Natural killer cell (primary cell): Measurements from ENCODE around the gene STX8. TPM values are rescaled to one million over a fixed set of nuclear protein-coding genes. Genes with fewer than 3 reads are reported as not detected.

ENCODE experiments used
- ATAC-seq, 3 donors: fragments of 150-1000 bp in 2 of 3; fragments of 200-7000 bp in 1 of 3; cut with Tn5 transposase; 1 replicate in 1 of 3; 2 replicates in 2 of 3; pipeline ENCODE4 v1.10.0; 2021; ENCODE audit warnings: mild to moderate bottlenecking in 2 of 3, moderate library complexity in 2 of 3
- DNase-seq, 2 donors: peaks; one replicate each; pipeline versions ENCODE4 v3.0.0 to v3.0.0-alpha.2; 2013 to 2021; ENCODE audit warnings: mixed read lengths in 1 of 2
- H3K27ac ChIP-seq: one replicate; pipeline ENCODE4 v1.5.1; 2013; ENCODE audit warnings: mild to moderate bottlenecking, low read length
- H3K27me3 ChIP-seq: one replicate; pipeline ENCODE4 v1.6.1; 2013; ENCODE audit warnings: low read length; ENCODE audit not compliant: control insufficient read depth, insufficient read depth
- H3K36me3 ChIP-seq: one replicate; pipeline ENCODE4 v1.6.1; 2013; ENCODE audit warnings: low read length; ENCODE audit not compliant: control insufficient read depth, insufficient read depth
- H3K4me1 ChIP-seq: one replicate; pipeline ENCODE4 v1.6.1; 2013; ENCODE audit warnings: low read length; ENCODE audit not compliant: control insufficient read depth, insufficient read depth
- H3K4me3 ChIP-seq: one replicate; pipeline ENCODE4 v1.5.1; 2013; ENCODE audit warnings: low read length
- H3K9me3 ChIP-seq: one replicate; pipeline ENCODE4 v1.6.1; 2013; ENCODE audit warnings: low read length; ENCODE audit not compliant: control insufficient read depth, insufficient read depth
- H3K27ac Mint-ChIP-seq, 2 donors: one replicate each; pipeline ENCODE4 v1.8.0; 2022; ENCODE audit warnings: mild to moderate bottlenecking in 2 of 2, mixed read lengths in 2 of 2, moderate library complexity in 1 of 2
- H3K27me3 Mint-ChIP-seq, 2 donors: one replicate each; pipeline ENCODE4 v1.8.0; 2022; ENCODE audit warnings: low read depth in 2 of 2, mixed read lengths in 2 of 2
- H3K36me3 Mint-ChIP-seq: one replicate; pipeline ENCODE4 v1.8.0; 2022; ENCODE audit warnings: mixed read lengths
- H3K4me1 Mint-ChIP-seq, 2 donors: one replicate each; pipeline ENCODE4 v1.8.0; 2022; ENCODE audit warnings: mixed read lengths in 2 of 2
- H3K4me3 Mint-ChIP-seq: one replicate; pipeline ENCODE4 v1.8.0; 2022; ENCODE audit warnings: mild to moderate bottlenecking, moderate library complexity, mixed read lengths
- H3K9me3 Mint-ChIP-seq, 2 donors: one replicate each; pipeline ENCODE4 v1.8.0; 2022; ENCODE audit warnings: mixed read lengths in 2 of 2
- WGBS: methylation state at CpG from one replicate; pipeline ENCODE4 v1.1.7; 2013; ENCODE audit warnings: missing lambda C conversion rate; ENCODE audit not compliant: insufficient coverage; 5-methylcytosine and 5-hydroxymethylcytosine counted together
- intact Hi-C: fragments of 100-400 bp; cut with micrococcal nuclease; formaldehyde crosslinking; loops from one replicate; pipeline ENCODE4 v1.14.2; 2022
- total RNA-seq, 4 donors: library from RNA; stranded (reverse); fragments of 120-200 nt in 1 of 4; gene quantifications; one replicate each; pipeline versions ENCODE4 v1.2.3 to v1.2.4, GENCODE V29; 2013 to 2022
- TF ChIP-seq, protein P1 (sequence below): fragments of 200-600 bp; IDR thresholded peaks from one replicate; pipeline ENCODE4 v1.8.0; 2022; ENCODE audit warnings: antibody characterized with exemption

Gene STX8, protein sequence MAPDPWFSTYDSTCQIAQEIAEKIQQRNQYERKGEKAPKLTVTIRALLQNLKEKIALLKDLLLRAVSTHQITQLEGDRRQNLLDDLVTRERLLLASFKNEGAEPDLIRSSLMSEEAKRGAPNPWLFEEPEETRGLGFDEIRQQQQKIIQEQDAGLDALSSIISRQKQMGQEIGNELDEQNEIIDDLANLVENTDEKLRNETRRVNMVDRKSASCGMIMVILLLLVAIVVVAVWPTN
- 100 to 1,000 TPM in 2 of 3 donors, 10 to 100 TPM in 1; 96.3 to 141 (median 120) TPM for total RNA-seq
- total RNA-seq (2013): 140 TPM

DNA sequence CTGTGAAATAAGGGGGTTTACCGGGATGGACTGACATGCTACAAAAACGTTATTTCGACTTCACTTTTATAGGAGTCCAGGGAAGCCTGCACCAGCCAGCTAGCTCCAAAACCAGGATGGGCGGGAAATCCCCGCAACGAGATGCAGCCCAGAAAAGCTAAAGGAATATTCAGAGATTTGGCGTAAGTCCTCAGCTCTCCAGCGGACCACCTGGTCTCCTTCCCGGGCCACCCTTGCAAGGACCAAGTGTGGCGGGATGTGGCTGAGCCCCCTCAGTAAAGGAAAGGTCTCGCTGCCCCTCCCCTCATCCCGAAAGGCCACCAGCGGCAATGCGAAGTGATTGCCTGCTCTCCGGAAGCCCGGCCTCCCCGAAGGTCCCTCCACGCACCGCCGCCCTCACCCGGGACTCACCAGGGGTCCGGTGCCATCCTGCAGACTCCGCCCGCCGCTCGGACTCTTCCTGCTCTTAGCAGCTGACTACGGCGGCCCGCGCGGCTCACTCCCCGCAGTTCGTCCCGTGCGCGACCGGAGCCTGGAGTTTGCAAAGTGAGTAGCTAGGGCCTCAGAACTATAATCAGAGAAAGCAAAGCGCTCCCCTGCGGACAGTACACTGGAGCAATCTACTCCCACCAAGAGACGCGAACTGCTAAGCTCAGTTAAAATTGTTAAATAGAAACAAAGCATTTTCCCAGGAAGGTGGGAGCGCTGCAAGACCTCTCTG is at the start of gene STX8:
STX8 (minus strand) TSS at position 440 of the 721 bp plus-strand sequence; CDS start at position 428, 12 bp downstream.
- DNase-seq (peak; percentile 80), ATAC-seq (peak; percentile 83 to 89 (median 88))
- Mint-ChIP-seq H3K9me3 (no peaks in the 10 kb centered on the region), H3K36me3 (no peaks in the 10 kb centered on the region), H3K4me3 (peak within 1 kb of the TSS; percentile 100), H3K27me3 (no peaks in the 10 kb centered on the region), H3K27ac (peak within 1 kb of the TSS; percentile 93 to 99), H3K4me1 (peaks cover 39 to 51% of the 10 kb centered on the region in 2 donors)
- WGBS: under 1% methylated on average over 42 of the region's 42 CpGs
- Histone ChIP-seq H3K27ac (peak within 1 kb of the TSS; percentile 31), H3K27me3 (no peaks in the 10 kb centered on the region), H3K4me1 (peaks cover 15% of the 10 kb centered on the region), H3K36me3 (peaks cover 3% of the 10 kb centered on the region), H3K4me3 (peak within 1 kb of the TSS; percentile 93), H3K9me3 (no peaks in the 10 kb centered on the region)
- TF ChIP-seq, protein P1, sequence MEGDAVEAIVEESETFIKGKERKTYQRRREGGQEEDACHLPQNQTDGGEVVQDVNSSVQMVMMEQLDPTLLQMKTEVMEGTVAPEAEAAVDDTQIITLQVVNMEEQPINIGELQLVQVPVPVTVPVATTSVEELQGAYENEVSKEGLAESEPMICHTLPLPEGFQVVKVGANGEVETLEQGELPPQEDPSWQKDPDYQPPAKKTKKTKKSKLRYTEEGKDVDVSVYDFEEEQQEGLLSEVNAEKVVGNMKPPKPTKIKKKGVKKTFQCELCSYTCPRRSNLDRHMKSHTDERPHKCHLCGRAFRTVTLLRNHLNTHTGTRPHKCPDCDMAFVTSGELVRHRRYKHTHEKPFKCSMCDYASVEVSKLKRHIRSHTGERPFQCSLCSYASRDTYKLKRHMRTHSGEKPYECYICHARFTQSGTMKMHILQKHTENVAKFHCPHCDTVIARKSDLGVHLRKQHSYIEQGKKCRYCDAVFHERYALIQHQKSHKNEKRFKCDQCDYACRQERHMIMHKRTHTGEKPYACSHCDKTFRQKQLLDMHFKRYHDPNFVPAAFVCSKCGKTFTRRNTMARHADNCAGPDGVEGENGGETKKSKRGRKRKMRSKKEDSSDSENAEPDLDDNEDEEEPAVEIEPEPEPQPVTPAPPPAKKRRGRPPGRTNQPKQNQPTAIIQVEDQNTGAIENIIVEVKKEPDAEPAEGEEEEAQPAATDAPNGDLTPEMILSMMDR: no peak
- intact Hi-C loops: loop anchor here (5.0 kb wide), 1 partner anchor 92 kb away; no protein-coding TSS in a partner anchor

DNA sequence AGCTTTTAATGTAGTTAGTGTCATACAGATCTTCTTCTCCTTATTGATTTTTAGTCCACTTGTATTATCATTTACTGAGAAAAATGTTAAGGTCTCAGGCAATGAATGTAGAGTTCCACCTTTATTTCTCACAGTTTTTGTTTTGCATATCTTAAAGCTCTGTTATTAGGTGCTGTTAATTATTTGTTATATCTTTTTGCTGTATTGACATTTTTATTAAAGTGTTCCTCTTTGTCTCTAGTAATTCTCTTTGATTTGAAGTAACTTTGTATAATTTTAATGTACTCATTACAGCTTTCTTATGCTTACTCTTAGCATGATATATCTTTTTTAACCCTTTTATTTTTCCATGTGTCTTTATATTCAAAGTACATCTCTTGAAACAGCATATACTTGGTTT is 47.3 kb upstream of the STX8 start:
- H3K9me3 Mint-ChIP-seq: peaks cover 4 to 17% of the 10 kb centered on the region in 2 donors
- Histone ChIP-seq H3K36me3 (no peaks in the 10 kb centered on the region), H3K4me3 (no peak overlapping the region), H3K4me1 (no peaks in the 10 kb centered on the region), H3K27me3 (no peaks in the 10 kb centered on the region), H3K9me3 (no peaks in the 10 kb centered on the region), H3K27ac (no peak overlapping the region)
- H3K4me1 Mint-ChIP-seq: peaks cover 0 to 6% of the 10 kb centered on the region in 2 donors
- TF ChIP-seq, protein P1: no peak
- intact Hi-C loops: no loop called here
- peaks cover 27% of the 10 kb centered on the region for H3K36me3 Mint-ChIP-seq
- no peak overlapping the region for H3K27ac Mint-ChIP-seq
- DNase-seq (no peak), ATAC-seq (no peak)
- H3K4me3 Mint-ChIP-seq: no peak overlapping the region
- H3K27me3 Mint-ChIP-seq: peaks cover 7 to 33% of the 10 kb centered on the region in 2 donors

DNA sequence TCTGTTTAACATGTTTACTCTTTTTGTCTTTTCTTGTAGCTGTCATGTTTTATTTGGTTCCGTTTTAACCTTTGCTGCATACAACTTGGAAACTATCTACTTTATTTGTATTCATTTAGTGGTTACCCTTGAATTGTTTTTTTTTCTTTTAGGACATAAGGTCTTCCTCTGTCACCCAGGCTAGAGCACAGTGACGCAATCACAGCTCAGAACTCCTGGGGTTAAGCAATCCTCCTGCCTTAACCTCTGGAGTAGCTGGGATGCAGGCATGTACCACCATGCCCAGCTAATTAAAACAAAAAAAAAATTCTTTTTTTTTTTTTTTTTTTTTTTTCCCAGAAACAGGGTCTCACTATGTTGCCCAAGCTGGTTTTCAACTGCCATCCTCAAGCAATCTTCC is 39.9 kb upstream of the STX8 start:
- H3K4me3 Mint-ChIP-seq: no peak overlapping the region

More for the DNA sequence above, 39.9 kb upstream of the STX8 start:
- H3K27me3 Mint-ChIP-seq: peaks cover 0 to 9% of the 10 kb centered on the region in 2 donors
- no peak overlapping the region for H3K27ac ChIP-seq
- ATAC-seq (no peak), DNase-seq (no peak)
- H3K27ac Mint-ChIP-seq: no peak overlapping the region
- no peaks in the 10 kb centered on the region for H3K9me3 Mint-ChIP-seq
- WGBS: 41% methylated on average over 2 of the region's 2 CpGs
- H3K27me3 ChIP-seq: no peaks in the 10 kb centered on the region
- H3K4me1 ChIP-seq: no peaks in the 10 kb centered on the region
- intact Hi-C loops: no loop called here
- H3K4me3 ChIP-seq: no peak overlapping the region
- H3K36me3 ChIP-seq: no peaks in the 10 kb centered on the region
- H3K4me1 Mint-ChIP-seq: no peaks in the 10 kb centered on the region
- H3K9me3 ChIP-seq: no peaks in the 10 kb centered on the region
- TF ChIP-seq, protein P1: no peak
- no peaks in the 10 kb centered on the region for H3K36me3 Mint-ChIP-seq
